ENCODE results near the gene TMEM115.

The TMEM115 gene

GRCh38 chr3:50351323-50351697, 8.0 kb downstream of the TMEM115 start:
- no peak for DNase-seq

GRCh38 chr3:50350527-50351322, 8.6 kb downstream of the TMEM115 start, which contains the start of the genes CYB561D2 and NPRL2:
CYB561D2 (plus strand) TSS chr3:50350862; CDS start chr3:50351434, 572 bp downstream.
NPRL2 (minus strand) TSS chr3:50350775; CDS start chr3:50350652, 123 bp downstream.
- DNase-seq = peak; percentile 50

GRCh38 chr3:50350213-50350526, 9.2 kb downstream of the TMEM115 start:
- no peak for DNase-seq

- no peak for DNase-seq
Measured at GRCh38 chr3:50347187-50347813, 12.0 kb downstream of the TMEM115 start.

- DNase-seq = no peak
Measured at GRCh38 chr3:50345586-50346234, 13.6 kb downstream of the TMEM115 start, which contains the start of gene ZMYND10. ZMYND10 (minus strand) TSS chr3:50345732; CDS start chr3:50345579, 153 bp downstream.

GRCh38 chr3:50345008-50345407, 14.3 kb downstream of the TMEM115 start:
- DNase-seq = no peak

- no peak for DNase-seq
Measured at GRCh38 chr3:50342813-50343633, 16.3 kb downstream of the TMEM115 start.

- DNase-seq = no peak
Measured at GRCh38 chr3:50341996-50342650, 17.2 kb downstream of the TMEM115 start.

- DNase-seq = no peak
Measured at GRCh38 chr3:50341537-50341936, 17.8 kb downstream of the TMEM115 start.

GRCh38 chr3:50340448-50341329, 18.6 kb downstream of the TMEM115 start, which contains the start of gene RASSF1:
RASSF1 (minus strand) TSS chr3:50340836; CDS start chr3:50340805, 31 bp downstream.
- DNase-seq = no peak

- no peak for DNase-seq
Measured at GRCh38 chr3:50340147-50340447, 19.2 kb downstream of the TMEM115 start.

GRCh38 chr3:50339485-50340146, 19.7 kb downstream of the TMEM115 start:
- DNase-seq = no peak

- no peak for DNase-seq
Measured at GRCh38 chr3:50338965-50339364, 20.4 kb downstream of the TMEM115 start.

GRCh38 chr3:50337175-50337861, 22.0 kb downstream of the TMEM115 start:
- DNase-seq = peak; percentile 90

- no peak for DNase-seq
Measured at GRCh38 chr3:50336452-50337174, 22.7 kb downstream of the TMEM115 start.

GRCh38 chr3:50334339-50335075, 24.8 kb downstream of the TMEM115 start:
- DNase-seq = no peak

- no peak for DNase-seq
Measured at GRCh38 chr3:50333744-50334328, 25.5 kb downstream of the TMEM115 start.

- no peak for DNase-seq
Measured at GRCh38 chr3:50331364-50331907, 27.9 kb downstream of the TMEM115 start.
